Large intestine (tissue), 3 donors: ENCODE measurements around the gene ARHGEF9. TPM values are rescaled to one million over a fixed set of nuclear protein-coding genes. Genes with fewer than 3 reads are reported as not detected.

ENCODE experiments used
- DNase-seq, 2 donors: peaks; one replicate each; pipeline versions ENCODE4 v3.0.0 to v3.0.0-alpha.2; 2013
- H3K27ac ChIP-seq: one replicate; pipeline ENCODE4 v1.5.1; 2013; ENCODE audit warnings: low read length
- H3K27me3 ChIP-seq: 2 replicates; pipeline ENCODE4 v1.6.1; 2013; ENCODE audit warnings: low read length; ENCODE audit not compliant: control insufficient read depth, insufficient read depth
- H3K36me3 ChIP-seq: 2 replicates; pipeline ENCODE4 v1.6.1; 2013; ENCODE audit warnings: low read length; ENCODE audit not compliant: control insufficient read depth, insufficient read depth
- H3K4me1 ChIP-seq: one replicate; pipeline ENCODE4 v1.6.1; 2013; ENCODE audit warnings: low read length; ENCODE audit not compliant: control insufficient read depth, insufficient read depth
- H3K4me3 ChIP-seq: one replicate; pipeline ENCODE4 v1.5.1; 2013; ENCODE audit warnings: low read length
- H3K9me3 ChIP-seq: one replicate; pipeline ENCODE4 v1.6.1; 2013; ENCODE audit warnings: mild to moderate bottlenecking, low read depth, low read length, moderate library complexity; ENCODE audit not compliant: control insufficient read depth
- WGBS: methylation state at CpG from one replicate; pipeline ENCODE4 v1.1.5; 2013; ENCODE audit warnings: low lambda C conversion rate; ENCODE audit not compliant: insufficient coverage; 5-methylcytosine and 5-hydroxymethylcytosine counted together
- polyA plus RNA-seq: library from polyadenylated mRNA; unstranded; fragments of 120-200 nt; gene quantifications from one replicate; pipeline ENCODE4 v1.2.1, GENCODE V29; 2013

The ARHGEF9 gene
- polyA plus RNA-seq, 1 donor = 32.5 TPM

- no peak for DNase-seq
- H3K4me3 ChIP-seq = no peak overlapping the region
- H3K9me3 ChIP-seq = no peaks in the 10 kb centered on the region
- H3K4me1 ChIP-seq = no peaks in the 10 kb centered on the region
- H3K27me3 ChIP-seq = no peaks in the 10 kb centered on the region
- H3K36me3 ChIP-seq = peaks cover 24% of the 10 kb centered on the region
- H3K27ac ChIP-seq = no peak overlapping the region
- no CpG with 5 or more reads among the region's 1 CpG for WGBS
These were observed 64.7 kb downstream of the ARHGEF9 start for GRCh38 chrX:63720293-63720692.

GRCh38 chrX:63719633-63720032 lies 65.4 kb downstream of the ARHGEF9 start:
- Histone ChIP-seq H3K36me3 (peaks cover 24% of the 10 kb centered on the region), H3K4me1 (no peaks in the 10 kb centered on the region), H3K27me3 (no peaks in the 10 kb centered on the region), H3K27ac (no peak overlapping the region), H3K4me3 (no peak overlapping the region), H3K9me3 (no peaks in the 10 kb centered on the region)
- DNase-seq = no peak

- H3K36me3 ChIP-seq = peaks cover 24% of the 10 kb centered on the region
- no peak overlapping the region for H3K4me3 ChIP-seq
- H3K27ac ChIP-seq = no peak overlapping the region
- WGBS = no CpG with 5 or more reads among the region's 2 CpGs
- H3K27me3 ChIP-seq = no peaks in the 10 kb centered on the region
- no peak for DNase-seq
- no peaks in the 10 kb centered on the region for H3K4me1 ChIP-seq
- H3K9me3 ChIP-seq = no peaks in the 10 kb centered on the region
These were observed 66.9 kb downstream of the ARHGEF9 start for GRCh38 chrX:63718010-63718694.

GRCh38 chrX:63713526-63713925 lies 71.5 kb downstream of the ARHGEF9 start:
- peak in 1 of 2 donors; percentile 14 for DNase-seq
- Histone ChIP-seq H3K9me3 (no peaks in the 10 kb centered on the region), H3K4me1 (no peaks in the 10 kb centered on the region), H3K27ac (no peak overlapping the region), H3K4me3 (no peak overlapping the region), H3K27me3 (no peaks in the 10 kb centered on the region), H3K36me3 (peaks cover 9% of the 10 kb centered on the region)
- no CpG with 5 or more reads among the region's 2 CpGs for WGBS

GRCh38 chrX:63708801-63709200 lies 76.2 kb downstream of the ARHGEF9 start:
- WGBS = no CpG with 5 or more reads among the region's 2 CpGs
- H3K36me3 ChIP-seq = peaks cover 12% of the 10 kb centered on the region
- no peak overlapping the region for H3K4me3 ChIP-seq
- no peaks in the 10 kb centered on the region for H3K4me1 ChIP-seq
- H3K27ac ChIP-seq = no peak overlapping the region
- no peaks in the 10 kb centered on the region for H3K27me3 ChIP-seq
- no peak for DNase-seq
- no peaks in the 10 kb centered on the region for H3K9me3 ChIP-seq

GRCh38 chrX:63702556-63702955 lies 82.5 kb downstream of the ARHGEF9 start:
- no peak overlapping the region for H3K4me3 ChIP-seq
- H3K9me3 ChIP-seq = no peaks in the 10 kb centered on the region
- H3K27ac ChIP-seq = no peak overlapping the region
- H3K27me3 ChIP-seq = no peaks in the 10 kb centered on the region
- no peaks in the 10 kb centered on the region for H3K4me1 ChIP-seq
- H3K36me3 ChIP-seq = peaks cover 38% of the 10 kb centered on the region
- no peak for DNase-seq
- WGBS = 83% methylated on average over 1 of the region's 1 CpG

- H3K4me1 ChIP-seq = no peaks in the 10 kb centered on the region
- no peak overlapping the region for H3K27ac ChIP-seq
- no peaks in the 10 kb centered on the region for H3K27me3 ChIP-seq
- no peak overlapping the region for H3K4me3 ChIP-seq
- H3K36me3 ChIP-seq = peaks cover 6% of the 10 kb centered on the region
- DNase-seq = no peak
- peaks cover 4% of the 10 kb centered on the region for H3K9me3 ChIP-seq
- no CpG with 5 or more reads among the region's 1 CpG for WGBS
These were observed 97.9 kb downstream of the ARHGEF9 start for GRCh38 chrX:63686878-63687714.

GRCh38 chrX:63680423-63680822 lies 104.6 kb downstream of the ARHGEF9 start:
- no peaks in the 10 kb centered on the region for H3K4me1 ChIP-seq
- peaks cover 4% of the 10 kb centered on the region for H3K9me3 ChIP-seq
- no CpG with 5 or more reads among the region's 3 CpGs for WGBS
- peaks cover 24% of the 10 kb centered on the region for H3K36me3 ChIP-seq
- H3K4me3 ChIP-seq = no peak overlapping the region
- H3K27ac ChIP-seq = no peak overlapping the region
- no peaks in the 10 kb centered on the region for H3K27me3 ChIP-seq
- DNase-seq = no peak

- WGBS = no CpG with 5 or more reads among the region's 3 CpGs
These were observed 105.6 kb downstream of the ARHGEF9 start for GRCh38 chrX:63679432-63679831.

GRCh38 chrX:63675716-63676115 lies 109.3 kb downstream of the ARHGEF9 start:
- WGBS = no CpG with 5 or more reads among the region's 2 CpGs

More at GRCh38 chrX:63679432-63679831, 105.6 kb downstream of the ARHGEF9 start:
- Histone ChIP-seq H3K9me3 (peaks cover 4% of the 10 kb centered on the region), H3K27me3 (no peaks in the 10 kb centered on the region), H3K36me3 (peaks cover 31% of the 10 kb centered on the region), H3K4me1 (no peaks in the 10 kb centered on the region), H3K4me3 (no peak overlapping the region), H3K27ac (no peak overlapping the region)
- DNase-seq = no peak

More at GRCh38 chrX:63675716-63676115, 109.3 kb downstream of the ARHGEF9 start:
- Histone ChIP-seq H3K9me3 (no peaks in the 10 kb centered on the region), H3K4me3 (no peak overlapping the region), H3K36me3 (peaks cover 56% of the 10 kb centered on the region), H3K4me1 (no peaks in the 10 kb centered on the region), H3K27me3 (no peaks in the 10 kb centered on the region), H3K27ac (no peak overlapping the region)
- no peak for DNase-seq
